ENCODE measurements around the gene DUSP19. TPM values are rescaled to one million over a fixed set of nuclear protein-coding genes. Genes with fewer than 3 reads are reported as not detected.
A peak's percentile ranks its signal among the peaks of the same experiment; 100 is the strongest.

DUSP19 gene, protein sequence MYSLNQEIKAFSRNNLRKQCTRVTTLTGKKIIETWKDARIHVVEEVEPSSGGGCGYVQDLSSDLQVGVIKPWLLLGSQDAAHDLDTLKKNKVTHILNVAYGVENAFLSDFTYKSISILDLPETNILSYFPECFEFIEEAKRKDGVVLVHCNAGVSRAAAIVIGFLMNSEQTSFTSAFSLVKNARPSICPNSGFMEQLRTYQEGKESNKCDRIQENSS
- total RNA-seq (2013; cell fraction: nucleolus; rRNA removed) = 0.78 and 0.81 TPM in 2 replicates
- total RNA-seq (2014; rRNA removed) (0.56 and 0.65 TPM in 2 replicates), total RNA-seq (2014; rRNA removed; fragmentation: Illumina TruSeq; extraction: Trizol) (0.46 and 0.72 TPM in 2 replicates), total RNA-seq (2021) (0.51 and 0.80 TPM in 2 replicates), polyA plus RNA-seq (2011; rRNA removed) (1.7 and 2.8 TPM in 2 replicates), polyA plus RNA-seq (2014; fragmentation: Illumina TruSeq; extraction: Trizol) (0.16 and 0.19 TPM in 2 replicates), polyA plus RNA-seq (2014; fragmentation: Nextera tagmentation; extraction: Ambion mirVana) (under 1 TPM; 0.18 to 0.58 TPM), polyA plus RNA-seq (2014; rRNA removed) (0.10 and 0.58 TPM in 2 replicates), polyA plus RNA-seq (2016; fragmentation: Nextera tagmentation; extraction: Ambion mirVana) (under 1 TPM; 0.56 to 0.81 TPM), polyA minus RNA-seq (2011; rRNA and poly(A)+ RNA removed) (1.3 and 1.9 TPM in 2 replicates), Bru-seq, nascent RNA (percentile 33 among the genes with signal in this experiment), BruChase-seq, experiment 1, labeled RNA remaining after a 6-hour chase (percentile 34 among the genes with signal in this experiment), BruChase-seq, experiment 2, labeled RNA remaining after a 2-hour chase (percentile 32 among the genes with signal in this experiment)
- 0.76 TPM for polyA plus RNA-seq (2011; ENCODE audit: low read depth)
- 0.57 and 0.76 TPM in 2 replicates for polyA plus RNA-seq (2011; cell fraction: cytosol; rRNA removed)
- 0.16 and 0.54 TPM in 2 replicates for polyA plus RNA-seq (2011; cell fraction: nucleus; rRNA removed)
- 0.73 and 1.2 TPM in 2 replicates for polyA plus RNA-seq (2012)
- 0.40 and 0.83 TPM in 2 replicates for polyA minus RNA-seq (2011; cell fraction: cytosol; rRNA and poly(A)+ RNA removed)
- 1.1 and 1.3 TPM in 2 replicates for polyA minus RNA-seq (2011; cell fraction: nucleus; rRNA and poly(A)+ RNA removed)
- long read RNA-seq, experiment 1 = 0 reads
- long read RNA-seq, experiment 2, full-length matches to known transcripts = 2 of 2 reads
- long read RNA-seq, experiment 2, partial matches to known transcripts = 0 of 2 reads
- long read RNA-seq, experiment 2, other reads (novel, unspliced or antisense) = 0 of 2 reads

DNA sequence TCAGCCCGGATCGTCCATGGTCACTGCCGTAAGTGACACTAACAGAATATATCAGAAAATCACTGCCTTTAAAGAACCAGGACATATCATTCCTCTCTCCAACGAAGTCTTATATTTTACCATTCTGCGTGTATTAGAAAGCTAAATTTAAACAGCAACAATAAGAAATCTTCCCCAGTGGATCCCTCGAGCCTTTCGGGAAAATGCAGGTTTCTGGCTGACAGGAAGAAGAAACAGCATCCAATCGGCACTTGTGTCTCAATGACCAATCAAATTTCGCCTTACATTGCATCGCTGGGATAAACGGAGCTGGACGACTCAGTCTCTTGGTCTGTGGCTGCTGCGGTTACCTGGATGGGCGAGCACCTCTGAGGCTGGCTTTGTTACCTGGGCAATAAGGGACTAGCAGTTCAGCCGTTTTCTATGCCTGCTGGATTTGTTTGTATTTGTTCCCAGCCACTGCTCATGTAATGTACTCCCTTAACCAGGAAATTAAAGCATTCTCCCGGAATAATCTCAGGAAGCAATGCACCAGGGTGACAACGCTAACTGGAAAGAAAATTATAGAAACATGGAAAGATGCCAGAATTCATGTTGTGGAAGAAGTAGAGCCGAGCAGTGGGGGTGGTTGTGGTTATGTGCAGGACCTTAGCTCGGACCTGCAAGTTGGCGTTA is at the start of gene DUSP19:
Gene DUSP19, plus strand, starts transcription at position 284 of the 675 bp plus-strand sequence. Its CDS starts 187 bp downstream, at position 471.
- Histone ChIP-seq H3K79me2 (ENCODE audit: control insufficient read depth, insufficient read depth, low read length) (no peaks in the 10 kb centered on the region), H3K27me3 (replicated peaks in 1 of 2; ENCODE audit: control insufficient read depth in 2 of 2, insufficient read depth in 2 of 2, low read length in 1 of 2) (no peaks in the 10 kb centered on the region; a peak in 1 of 4 replicates), H3K27ac (ENCODE audit: control insufficient read depth, insufficient read depth) (no peak within 1 kb of the TSS), H3K4me2 (ENCODE audit: control insufficient read depth, insufficient read depth) (peak within 1 kb of the TSS; percentile 86), H3K9ac (ENCODE audit: control insufficient read depth, insufficient read depth, low read length) (peak within 1 kb of the TSS; percentile 57), H3K9me3 (replicated peaks; ENCODE audit: control insufficient read depth, insufficient read depth, low read length) (no peaks in the 10 kb centered on the region), H2AFZ (ENCODE audit: control insufficient read depth, low read depth, low read length) (peak within 1 kb of the TSS; percentile 87), H3K36me3 (ENCODE audit: control insufficient read depth in 2 of 2, insufficient read depth in 2 of 2, low read length in 1 of 2) (no peaks in the 10 kb centered on the region), H3K4me1 (ENCODE audit: control insufficient read depth, insufficient read depth, low read length) (no peaks in the 10 kb centered on the region), H4K20me1 (ENCODE audit: control insufficient read depth, insufficient read depth) (no peaks in the 10 kb centered on the region), H3K4me3 (peak within 1 kb of the TSS; percentile 82)
- ChIA-PET CTCF (interaction anchor here (1.0 to 1.6 kb wide), 7 partner anchors 11 to 99 kb away, joined by 3 to 6 read pairs (median 3); partner anchors contain the start of gene NUP35), RAD21 (ENCODE audit: unreplicated experiment) (interaction anchor here (0.9 kb wide), 1 partner anchor 14 kb away, joined by 3 read pairs; no protein-coding TSS in a partner anchor), POLR2A (interaction anchor here (1.7 kb wide), 1 partner anchor 47 kb away, joined by 4 read pairs; no protein-coding TSS in a partner anchor), SMC1A (ENCODE audit: uncharacterized antibody, unreplicated experiment) (interaction anchor here (1.0 to 2.6 kb wide), 9 partner anchors 10 to 838 kb away, joined by 3 to 11 read pairs (median 4); no protein-coding TSS in a partner anchor)
- DNase-seq (ENCODE audit: low read depth, low spot score) (peak; percentile 95), FAIRE-seq (peak; percentile 99), ATAC-seq (peak; percentile 92)
- no TSS peak for BruUV-seq (replicated peaks)
- 1% methylated on average over 20 of the region's 20 CpGs for WGBS (ENCODE audit: insufficient coverage, insufficient replicate concordance, low lambda C conversion rate, missing lambda C conversion rate)
- in situ Hi-C loops (cut with MboI) (no loop called here), intact Hi-C loops (cut with micrococcal nuclease; ENCODE audit: unreplicated experiment) (no loop called here)
- no peak for TF ChIP-seq RCOR1 (conservative IDR thresholded peaks at IDR 0.05; ENCODE audit: low read depth, low read length)
- peak; percentile 40; the same call in 1 of the 2 replicates for TF ChIP-seq GABPA (IDR thresholded peaks at IDR 0.05; ENCODE audit: low read depth)
- TF ChIP-seq FOS (IDR thresholded peaks at IDR 0.05; ENCODE audit: borderline replicate concordance, extremely low read depth, insufficient read length) = peak; percentile 10
- no peak for TF ChIP-seq SIX5 (IDR thresholded peaks at IDR 0.05; ENCODE audit: low read depth, low read length, severe bottlenecking)
- TF ChIP-seq PAX8 (IDR thresholded peaks at IDR 0.05) = no peak
- TF ChIP-seq CHD2 (IDR thresholded peaks at IDR 0.05; ENCODE audit: borderline replicate concordance, low read depth, low read length) = no peak
- TF ChIP-seq, protein P1, sequence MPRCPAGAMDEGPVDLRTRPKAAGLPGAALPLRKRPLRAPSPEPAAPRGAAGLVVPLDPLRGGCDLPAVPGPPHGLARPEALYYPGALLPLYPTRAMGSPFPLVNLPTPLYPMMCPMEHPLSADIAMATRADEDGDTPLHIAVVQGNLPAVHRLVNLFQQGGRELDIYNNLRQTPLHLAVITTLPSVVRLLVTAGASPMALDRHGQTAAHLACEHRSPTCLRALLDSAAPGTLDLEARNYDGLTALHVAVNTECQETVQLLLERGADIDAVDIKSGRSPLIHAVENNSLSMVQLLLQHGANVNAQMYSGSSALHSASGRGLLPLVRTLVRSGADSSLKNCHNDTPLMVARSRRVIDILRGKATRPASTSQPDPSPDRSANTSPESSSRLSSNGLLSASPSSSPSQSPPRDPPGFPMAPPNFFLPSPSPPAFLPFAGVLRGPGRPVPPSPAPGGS (IDR thresholded peaks at IDR 0.05; ENCODE audit: borderline replicate concordance, insufficient read depth, low read depth, low read length, poor library complexity, severe bottlenecking) = no peak
- peak; percentile 45; the same call in 1 of the 2 replicates for TF ChIP-seq CREB1 (IDR thresholded peaks at IDR 0.05; ENCODE audit: low read depth)
- TF ChIP-seq RBBP5 (conservative IDR thresholded peaks at IDR 0.05) = no peak
- TF ChIP-seq, protein P2, sequence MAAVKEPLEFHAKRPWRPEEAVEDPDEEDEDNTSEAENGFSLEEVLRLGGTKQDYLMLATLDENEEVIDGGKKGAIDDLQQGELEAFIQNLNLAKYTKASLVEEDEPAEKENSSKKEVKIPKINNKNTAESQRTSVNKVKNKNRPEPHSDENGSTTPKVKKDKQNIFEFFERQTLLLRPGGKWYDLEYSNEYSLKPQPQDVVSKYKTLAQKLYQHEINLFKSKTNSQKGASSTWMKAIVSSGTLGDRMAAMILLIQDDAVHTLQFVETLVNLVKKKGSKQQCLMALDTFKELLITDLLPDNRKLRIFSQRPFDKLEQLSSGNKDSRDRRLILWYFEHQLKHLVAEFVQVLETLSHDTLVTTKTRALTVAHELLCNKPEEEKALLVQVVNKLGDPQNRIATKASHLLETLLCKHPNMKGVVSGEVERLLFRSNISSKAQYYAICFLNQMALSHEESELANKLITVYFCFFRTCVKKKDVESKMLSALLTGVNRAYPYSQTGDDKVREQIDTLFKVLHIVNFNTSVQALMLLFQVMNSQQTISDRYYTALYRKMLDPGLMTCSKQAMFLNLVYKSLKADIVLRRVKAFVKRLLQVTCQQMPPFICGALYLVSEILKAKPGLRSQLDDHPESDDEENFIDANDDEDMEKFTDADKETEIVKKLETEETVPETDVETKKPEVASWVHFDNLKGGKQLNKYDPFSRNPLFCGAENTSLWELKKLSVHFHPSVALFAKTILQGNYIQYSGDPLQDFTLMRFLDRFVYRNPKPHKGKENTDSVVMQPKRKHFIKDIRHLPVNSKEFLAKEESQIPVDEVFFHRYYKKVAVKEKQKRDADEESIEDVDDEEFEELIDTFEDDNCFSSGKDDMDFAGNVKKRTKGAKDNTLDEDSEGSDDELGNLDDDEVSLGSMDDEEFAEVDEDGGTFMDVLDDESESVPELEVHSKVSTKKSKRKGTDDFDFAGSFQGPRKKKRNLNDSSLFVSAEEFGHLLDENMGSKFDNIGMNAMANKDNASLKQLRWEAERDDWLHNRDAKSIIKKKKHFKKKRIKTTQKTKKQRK (IDR thresholded peaks at IDR 0.05; ENCODE audit: low read depth, low read length) = no peak
- no peak for TF ChIP-seq KAT2A (conservative IDR thresholded peaks at IDR 0.05; ENCODE audit: control insufficient read depth, low read depth, low read length)
- no peak for TF ChIP-seq FOXK2 (IDR thresholded peaks at IDR 0.05)
- no peak for TF ChIP-seq CHD4 (IDR thresholded peaks at IDR 0.05)
- no peak for TF ChIP-seq WRNIP1 (IDR thresholded peaks at IDR 0.05; ENCODE audit: borderline replicate concordance, low read depth, low read length)
- no peak for TF ChIP-seq ASH2L (IDR thresholded peaks at IDR 0.05; ENCODE audit: borderline replicate concordance, low read depth)
